Measurements from ENCODE around the gene KCNQ5. TPM values are rescaled to one million over a fixed set of nuclear protein-coding genes. Genes with fewer than 3 reads are reported as not detected.
A peak's percentile ranks its signal among the peaks of the same experiment; 100 is the strongest.

The KCNQ5 gene
- total and polyA plus RNA-seq, 2 donors (not counting 1 experiment from before 2014, with no cell fraction given), result 0.74 to 4.6 TPM

DNA sequence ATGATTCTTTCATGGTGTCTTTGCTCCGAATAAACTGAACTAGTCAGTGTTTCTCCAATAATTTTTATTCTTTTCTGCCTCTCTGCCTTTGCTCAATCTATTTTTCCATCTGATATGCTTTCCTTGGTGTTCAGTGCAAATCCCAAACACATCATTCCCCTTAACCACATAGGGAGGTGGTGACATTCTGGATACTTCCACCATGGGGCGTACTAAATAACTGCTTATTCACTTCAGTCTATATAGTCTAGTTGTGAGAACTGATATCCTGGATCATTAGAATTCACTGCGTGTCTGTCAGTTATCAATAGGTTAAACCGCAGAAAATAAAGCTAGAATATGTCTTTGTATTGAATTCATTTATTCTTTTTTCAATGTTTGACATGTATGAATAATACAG is 83.1 kb downstream of the KCNQ5 start:
- H2AFZ ChIP-seq (ENCODE audit: low read length), result no peak overlapping the region
- H3K9me3 ChIP-seq (ENCODE audit: control insufficient read depth, insufficient read depth, low read depth, low read length), result no peaks in the 10 kb centered on the region
- no peak for DNase-seq (ENCODE audit: low read depth in 2 of 2)
- H3K79me2 ChIP-seq (ENCODE audit: control insufficient read depth, insufficient read depth, low read length), result no peaks in the 10 kb centered on the region
- H3K27ac ChIP-seq (ENCODE audit: insufficient read depth, low read length), result no peak overlapping the region
- H3K27me3 ChIP-seq (ENCODE audit: control insufficient read depth, insufficient read depth, low read length), result no peaks in the 10 kb centered on the region
- no peaks in the 10 kb centered on the region for H3K4me1 ChIP-seq (ENCODE audit: control insufficient read depth, extremely low read depth, insufficient read depth, low read length)
- H4K20me1 ChIP-seq (ENCODE audit: control insufficient read depth, extremely low read depth, insufficient read depth, low read length), result no peaks in the 10 kb centered on the region
- TF ChIP-seq, protein P1, sequence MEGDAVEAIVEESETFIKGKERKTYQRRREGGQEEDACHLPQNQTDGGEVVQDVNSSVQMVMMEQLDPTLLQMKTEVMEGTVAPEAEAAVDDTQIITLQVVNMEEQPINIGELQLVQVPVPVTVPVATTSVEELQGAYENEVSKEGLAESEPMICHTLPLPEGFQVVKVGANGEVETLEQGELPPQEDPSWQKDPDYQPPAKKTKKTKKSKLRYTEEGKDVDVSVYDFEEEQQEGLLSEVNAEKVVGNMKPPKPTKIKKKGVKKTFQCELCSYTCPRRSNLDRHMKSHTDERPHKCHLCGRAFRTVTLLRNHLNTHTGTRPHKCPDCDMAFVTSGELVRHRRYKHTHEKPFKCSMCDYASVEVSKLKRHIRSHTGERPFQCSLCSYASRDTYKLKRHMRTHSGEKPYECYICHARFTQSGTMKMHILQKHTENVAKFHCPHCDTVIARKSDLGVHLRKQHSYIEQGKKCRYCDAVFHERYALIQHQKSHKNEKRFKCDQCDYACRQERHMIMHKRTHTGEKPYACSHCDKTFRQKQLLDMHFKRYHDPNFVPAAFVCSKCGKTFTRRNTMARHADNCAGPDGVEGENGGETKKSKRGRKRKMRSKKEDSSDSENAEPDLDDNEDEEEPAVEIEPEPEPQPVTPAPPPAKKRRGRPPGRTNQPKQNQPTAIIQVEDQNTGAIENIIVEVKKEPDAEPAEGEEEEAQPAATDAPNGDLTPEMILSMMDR (conservative IDR thresholded peaks at IDR 0.05 in 1 of 2, IDR thresholded peaks at IDR 0.05 in 1 of 2; ENCODE audit: low read depth in 1 of 2, low read length in 2 of 2), result peak in 1 of 2 donors; percentile 10
- no peak for TF ChIP-seq EZH2 (IDR thresholded peaks at IDR 0.05; ENCODE audit: low read length, missing control alignments)
- no peak overlapping the region for H3K9ac ChIP-seq (ENCODE audit: insufficient read depth, low read length)
- H3K36me3 ChIP-seq (ENCODE audit: control insufficient read depth, insufficient read depth, low read length), result no peaks in the 10 kb centered on the region
- no peak overlapping the region for H3K4me3 ChIP-seq (replicated peaks in 1 of 4; ENCODE audit: control extremely low read depth in 1 of 4, insufficient read depth in 1 of 4, low read depth in 3 of 4, low read length in 4 of 4)
- no peak overlapping the region for H3K4me2 ChIP-seq (ENCODE audit: extremely low read depth, insufficient read depth, low read length)

DNA sequence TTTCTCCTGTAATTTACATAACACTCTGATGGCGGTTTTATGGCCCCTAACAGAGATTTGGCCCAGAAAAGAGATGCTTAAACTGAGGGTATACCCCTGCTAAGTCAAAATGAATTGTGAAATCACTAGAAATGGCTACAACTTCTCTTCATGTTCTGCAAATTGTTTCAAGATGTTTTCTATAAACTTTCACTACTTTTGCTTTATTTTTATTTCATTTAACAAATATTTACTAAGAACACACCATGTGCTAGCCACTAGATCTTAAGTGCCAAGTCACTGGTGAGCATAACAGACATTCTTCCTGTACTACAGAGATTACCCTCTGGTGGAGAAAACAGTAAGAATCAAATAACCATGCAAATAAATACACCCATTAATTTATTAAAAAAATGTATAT is 87.6 kb downstream of the KCNQ5 start:
- H3K9me3 ChIP-seq (ENCODE audit: control insufficient read depth, insufficient read depth, low read depth, low read length), result no peaks in the 10 kb centered on the region
- TF ChIP-seq, protein P1 (conservative IDR thresholded peaks at IDR 0.05 in 1 of 2, IDR thresholded peaks at IDR 0.05 in 1 of 2; ENCODE audit: low read depth in 1 of 2, low read length in 2 of 2), result no peak
- TF ChIP-seq EZH2 (IDR thresholded peaks at IDR 0.05; ENCODE audit: low read length, missing control alignments), result no peak
- H3K79me2 ChIP-seq (ENCODE audit: control insufficient read depth, insufficient read depth, low read length), result no peaks in the 10 kb centered on the region
- no peak overlapping the region for H2AFZ ChIP-seq (ENCODE audit: low read length)
- no peak overlapping the region for H3K4me2 ChIP-seq (ENCODE audit: extremely low read depth, insufficient read depth, low read length)
- H4K20me1 ChIP-seq (ENCODE audit: control insufficient read depth, extremely low read depth, insufficient read depth, low read length), result no peaks in the 10 kb centered on the region
- H3K27ac ChIP-seq (ENCODE audit: insufficient read depth, low read length), result no peak overlapping the region
- no peak overlapping the region for H3K9ac ChIP-seq (ENCODE audit: insufficient read depth, low read length)
- H3K27me3 ChIP-seq (ENCODE audit: control insufficient read depth, insufficient read depth, low read length), result no peaks in the 10 kb centered on the region
- no peaks in the 10 kb centered on the region for H3K4me1 ChIP-seq (ENCODE audit: control insufficient read depth, extremely low read depth, insufficient read depth, low read length)
- no peak overlapping the region for H3K4me3 ChIP-seq (replicated peaks in 1 of 4; ENCODE audit: control extremely low read depth in 1 of 4, insufficient read depth in 1 of 4, low read depth in 3 of 4, low read length in 4 of 4)
- no peaks in the 10 kb centered on the region for H3K36me3 ChIP-seq (ENCODE audit: control insufficient read depth, insufficient read depth, low read length)
- no peak for DNase-seq (ENCODE audit: low read depth in 2 of 2)

DNA sequence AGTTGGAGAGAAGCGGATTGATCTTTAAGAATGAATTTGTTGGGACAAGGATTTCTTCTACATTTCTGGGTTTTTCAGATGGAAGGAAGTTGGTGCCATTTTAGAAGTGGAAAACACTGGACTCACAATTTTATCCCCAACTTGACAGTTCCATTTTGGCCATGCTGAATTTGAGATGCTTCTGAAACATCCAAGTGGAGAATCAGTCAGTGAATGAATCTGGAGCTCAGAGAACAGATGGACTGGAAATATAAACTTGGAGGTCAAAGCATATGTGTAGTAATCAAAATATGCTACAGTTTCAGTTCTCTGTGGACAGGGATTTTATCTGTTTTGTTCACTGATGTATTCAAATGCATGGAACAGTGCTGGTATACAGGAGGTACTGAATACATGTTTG is 89.9 kb downstream of the KCNQ5 start:
- no peaks in the 10 kb centered on the region for H3K27me3 ChIP-seq (ENCODE audit: control insufficient read depth, insufficient read depth, low read length)
- H3K9me3 ChIP-seq (ENCODE audit: control insufficient read depth, insufficient read depth, low read depth, low read length), result no peaks in the 10 kb centered on the region
- no peak overlapping the region for H3K4me3 ChIP-seq (replicated peaks in 1 of 4; ENCODE audit: control extremely low read depth in 1 of 4, insufficient read depth in 1 of 4, low read depth in 3 of 4, low read length in 4 of 4)
- no peak overlapping the region for H3K4me2 ChIP-seq (ENCODE audit: extremely low read depth, insufficient read depth, low read length)
- TF ChIP-seq, protein P1 (conservative IDR thresholded peaks at IDR 0.05 in 1 of 2, IDR thresholded peaks at IDR 0.05 in 1 of 2; ENCODE audit: low read depth in 1 of 2, low read length in 2 of 2), result no peak
- TF ChIP-seq EZH2 (IDR thresholded peaks at IDR 0.05; ENCODE audit: low read length, missing control alignments), result no peak
- H3K9ac ChIP-seq (ENCODE audit: insufficient read depth, low read length), result no peak overlapping the region
- no peaks in the 10 kb centered on the region for H3K79me2 ChIP-seq (ENCODE audit: control insufficient read depth, insufficient read depth, low read length)
- DNase-seq (ENCODE audit: low read depth in 2 of 2), result no peak
- no peak overlapping the region for H3K27ac ChIP-seq (ENCODE audit: insufficient read depth, low read length)
- H2AFZ ChIP-seq (ENCODE audit: low read length), result no peak overlapping the region
- H4K20me1 ChIP-seq (ENCODE audit: control insufficient read depth, extremely low read depth, insufficient read depth, low read length), result no peaks in the 10 kb centered on the region
- H3K4me1 ChIP-seq (ENCODE audit: control insufficient read depth, extremely low read depth, insufficient read depth, low read length), result no peaks in the 10 kb centered on the region
- no peaks in the 10 kb centered on the region for H3K36me3 ChIP-seq (ENCODE audit: control insufficient read depth, insufficient read depth, low read length)
